LNCAP (cell line): Measurements from ENCODE around the gene TLCD2.

ENCODE experiments used
- TF ChIP-seq, protein P1 (sequence below): fragments of 450-650 bp; IDR thresholded peaks from 2 replicates; pipeline ENCODE4 v1.5.1; 2017; ENCODE audit warnings: mild to moderate bottlenecking

Gene TLCD2

DNA sequence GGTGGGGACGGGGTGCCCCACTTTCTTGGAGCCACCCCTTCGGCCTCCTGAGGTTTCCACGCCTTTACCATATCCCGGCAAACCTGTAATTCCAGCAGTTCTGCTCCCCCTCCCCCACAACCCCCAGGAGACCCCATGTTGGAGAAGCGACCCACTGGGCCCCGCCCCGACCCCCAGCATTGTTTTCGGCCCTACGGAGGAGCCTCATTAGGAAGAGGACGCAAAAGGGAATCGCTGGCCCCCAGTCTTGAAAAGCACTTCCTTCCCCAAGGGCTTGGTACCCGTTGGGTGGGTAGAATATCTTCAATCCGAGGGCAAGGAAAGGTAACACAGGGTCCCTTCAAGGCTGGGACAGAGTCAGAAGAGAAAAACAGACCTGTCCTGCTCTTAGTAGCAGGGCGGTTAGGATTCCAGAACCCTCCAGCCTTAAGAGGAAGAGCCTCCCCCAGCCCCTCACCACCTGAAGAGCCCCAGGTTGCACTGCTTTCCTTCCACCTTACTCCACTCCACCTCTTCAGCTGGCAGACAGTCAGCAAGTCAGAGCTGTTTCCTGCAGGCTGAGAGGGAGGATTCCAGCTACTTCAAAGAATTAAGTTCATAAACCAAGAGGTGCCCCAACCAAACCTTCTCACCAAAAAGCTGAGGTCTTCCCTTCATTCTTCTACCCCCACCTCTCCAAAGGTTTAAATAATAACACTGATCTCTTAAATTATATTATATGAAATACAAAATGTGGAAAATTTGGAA lies 803 bp upstream of the TLCD2 start:
- TF ChIP-seq, protein P1, sequence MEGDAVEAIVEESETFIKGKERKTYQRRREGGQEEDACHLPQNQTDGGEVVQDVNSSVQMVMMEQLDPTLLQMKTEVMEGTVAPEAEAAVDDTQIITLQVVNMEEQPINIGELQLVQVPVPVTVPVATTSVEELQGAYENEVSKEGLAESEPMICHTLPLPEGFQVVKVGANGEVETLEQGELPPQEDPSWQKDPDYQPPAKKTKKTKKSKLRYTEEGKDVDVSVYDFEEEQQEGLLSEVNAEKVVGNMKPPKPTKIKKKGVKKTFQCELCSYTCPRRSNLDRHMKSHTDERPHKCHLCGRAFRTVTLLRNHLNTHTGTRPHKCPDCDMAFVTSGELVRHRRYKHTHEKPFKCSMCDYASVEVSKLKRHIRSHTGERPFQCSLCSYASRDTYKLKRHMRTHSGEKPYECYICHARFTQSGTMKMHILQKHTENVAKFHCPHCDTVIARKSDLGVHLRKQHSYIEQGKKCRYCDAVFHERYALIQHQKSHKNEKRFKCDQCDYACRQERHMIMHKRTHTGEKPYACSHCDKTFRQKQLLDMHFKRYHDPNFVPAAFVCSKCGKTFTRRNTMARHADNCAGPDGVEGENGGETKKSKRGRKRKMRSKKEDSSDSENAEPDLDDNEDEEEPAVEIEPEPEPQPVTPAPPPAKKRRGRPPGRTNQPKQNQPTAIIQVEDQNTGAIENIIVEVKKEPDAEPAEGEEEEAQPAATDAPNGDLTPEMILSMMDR, result no peak

DNA sequence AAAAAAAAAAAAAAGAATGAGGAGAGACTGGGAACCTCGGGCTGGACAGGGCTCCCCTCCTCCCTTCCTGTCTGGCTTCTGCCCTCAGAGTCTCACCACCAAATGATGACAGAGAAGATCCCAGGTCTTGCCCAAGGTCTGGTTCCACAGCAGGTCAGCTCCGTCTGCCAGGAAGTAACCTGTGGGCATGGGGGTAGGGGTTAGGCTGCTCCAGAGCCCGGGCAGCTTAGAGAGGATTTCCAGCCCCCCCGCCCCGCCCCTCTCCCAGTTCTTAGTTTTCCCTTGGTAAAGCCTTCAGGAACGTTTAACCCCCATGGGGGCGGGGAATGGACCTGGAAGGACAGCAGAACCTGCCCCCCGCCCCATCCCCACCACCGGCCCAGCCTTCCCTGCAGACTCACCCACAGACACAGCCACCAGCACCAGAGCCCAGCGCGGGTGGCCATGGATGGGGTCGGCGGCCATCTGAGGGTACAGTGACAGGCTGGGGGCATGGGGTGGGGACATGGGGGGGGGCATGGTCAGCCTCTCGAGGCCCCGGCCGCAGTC lies 700 bp downstream of the TLCD2 start:
- TF ChIP-seq, protein P1, result no peak

DNA sequence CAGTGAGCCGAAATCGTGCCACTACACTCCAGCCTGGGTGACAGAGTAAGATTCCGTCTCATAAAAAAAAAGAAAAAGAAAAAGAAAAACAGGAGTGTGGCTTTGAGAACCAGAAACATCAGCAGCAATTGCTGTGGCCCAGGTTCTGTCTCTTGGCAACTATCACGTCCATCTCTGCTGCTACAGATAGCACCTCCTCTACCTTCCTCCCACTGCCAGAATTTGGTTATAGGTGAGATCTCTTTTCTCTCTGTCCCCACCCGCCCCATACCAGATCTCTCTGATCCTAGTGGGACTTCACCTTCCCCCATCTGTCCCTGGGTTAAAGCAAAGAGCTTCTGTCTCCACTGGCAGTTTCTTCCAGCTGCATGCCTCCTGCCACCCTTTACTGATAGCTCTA lies 3.1 kb downstream of the TLCD2 start:
- TF ChIP-seq, protein P1, result no peak

DNA sequence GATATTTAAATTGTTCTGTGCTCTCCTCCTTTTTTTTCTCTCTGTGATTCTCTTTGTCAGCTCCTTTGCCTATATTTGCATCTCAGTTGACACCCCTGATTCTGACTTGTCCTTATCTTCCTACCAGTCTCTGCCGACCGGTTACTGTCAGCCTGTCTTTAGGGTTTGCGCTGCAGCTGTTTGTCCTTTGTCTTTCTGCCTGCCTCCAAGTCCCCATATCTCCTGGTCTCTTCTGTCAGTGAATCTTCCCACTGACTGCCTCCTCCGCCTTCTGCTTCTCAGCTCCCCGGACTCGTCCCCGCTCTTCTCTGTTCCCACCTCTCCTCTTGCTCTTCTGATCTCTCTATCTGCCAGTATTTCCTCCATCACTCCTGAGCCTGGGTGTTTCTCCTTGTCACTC lies 5.2 kb downstream of the TLCD2 start:
- TF ChIP-seq, protein P1, result no peak

DNA sequence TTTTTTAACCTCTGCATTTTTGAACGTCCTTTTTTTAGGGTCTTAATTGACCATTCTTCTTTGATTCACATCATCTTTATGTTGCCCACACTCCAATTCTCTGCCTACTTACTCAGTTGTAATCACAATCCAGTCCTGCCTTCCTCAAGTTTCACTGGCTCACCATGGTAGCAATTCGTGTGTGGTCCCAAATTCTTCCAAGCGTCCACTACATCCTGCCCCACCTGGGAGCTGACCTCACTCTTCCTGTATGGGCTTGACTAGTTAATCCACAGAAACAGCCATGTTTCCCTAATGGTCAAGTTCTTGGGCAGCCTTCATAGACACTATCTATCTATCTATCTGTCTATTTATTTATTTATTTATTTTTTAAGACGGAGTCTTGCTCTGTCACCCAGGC lies 7.1 kb downstream of the TLCD2 start:
- TF ChIP-seq, protein P1, result no peak

DNA sequence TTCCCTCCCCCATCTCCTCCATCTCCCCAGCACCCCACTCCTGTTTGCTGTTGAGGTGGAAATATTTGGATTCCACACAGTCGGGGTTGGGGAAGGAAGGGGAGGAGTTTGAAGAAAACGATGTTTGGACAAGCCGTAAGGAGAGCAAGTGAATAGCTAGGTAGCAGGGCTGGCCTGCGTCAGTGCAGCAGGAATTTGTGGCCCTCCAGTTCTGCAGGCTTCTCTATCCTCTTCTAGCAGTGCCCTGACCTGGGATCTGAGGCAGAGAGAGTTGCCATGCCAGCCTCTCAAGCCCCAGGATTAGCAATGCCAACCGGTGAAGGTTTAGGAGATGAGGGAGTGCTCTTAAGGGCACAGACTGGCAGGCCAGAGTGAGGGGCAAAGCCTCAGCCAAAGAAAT lies 12.5 kb downstream of the TLCD2 start:
- TF ChIP-seq, protein P1, result no peak

DNA sequence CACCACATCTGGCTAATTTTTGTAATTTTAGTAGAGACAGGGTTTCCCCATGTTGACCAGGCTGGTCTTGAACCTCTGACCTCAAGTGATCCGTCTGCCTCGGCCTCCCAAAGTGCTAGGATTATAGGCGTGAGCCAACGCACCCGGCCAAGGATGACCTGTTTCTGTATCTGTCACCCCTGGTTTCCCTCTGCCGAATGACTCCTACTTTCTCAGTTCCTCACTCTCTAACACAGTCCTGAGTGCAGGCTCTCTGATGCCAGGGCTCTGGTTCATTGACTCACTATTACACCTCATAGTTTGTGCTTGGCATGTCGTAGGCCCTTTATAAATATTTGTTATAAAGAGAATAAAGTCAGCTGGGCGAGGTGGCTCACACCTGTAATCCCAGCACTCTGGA lies 14.8 kb downstream of the TLCD2 start:
- TF ChIP-seq, protein P1, result no peak

DNA sequence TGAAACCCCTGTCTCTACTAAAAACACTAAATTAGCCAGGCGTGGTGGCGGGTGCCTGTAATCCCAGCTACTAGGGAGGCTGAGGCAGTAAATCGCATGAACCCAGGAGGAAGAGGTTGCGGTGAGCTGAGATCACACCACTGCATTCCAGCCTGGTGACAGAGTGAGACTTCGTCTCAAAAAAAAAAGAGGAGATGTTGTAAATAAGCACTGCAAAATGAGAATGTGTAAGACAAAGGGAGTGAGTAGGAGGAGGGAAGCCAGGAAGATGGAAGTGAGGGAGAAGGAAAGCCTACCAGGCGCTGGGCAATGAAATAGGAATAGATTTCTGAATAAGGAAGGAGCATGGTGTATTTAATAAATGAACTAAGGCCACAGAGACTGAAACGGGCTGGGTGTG lies 16.8 kb downstream of the TLCD2 start:
- TF ChIP-seq, protein P1, result no peak
